Brain microvascular endothelial cell (primary cell): Measurements from ENCODE around the gene ADCY3.

Experiments used
- DNase-seq: peaks from one replicate; pipeline ENCODE4 v3.0.0-alpha.2; 2020
- H3K27ac ChIP-seq: fragments of 250-450 bp; sonication (Bioruptor Pico); 2 replicates; pipeline ENCODE4 v1.5.1; 2020; ENCODE audit warnings: mild to moderate bottlenecking, moderate library complexity
- H3K27me3 ChIP-seq: fragments of 250-450 bp; sonication (Bioruptor Pico); replicated peaks from 2 replicates; pipeline ENCODE4 v1.5.1; 2020; ENCODE audit warnings: mild to moderate bottlenecking
- H3K36me3 ChIP-seq: fragments of 250-450 bp; sonication (Bioruptor Pico); replicated peaks from 2 replicates; pipeline ENCODE4 v1.5.1; 2020; ENCODE audit warnings: mild to moderate bottlenecking
- H3K4me3 ChIP-seq: 2 replicates; pipeline ENCODE4 v1.5.1; 2011; ENCODE audit warnings: low read depth, mild to moderate bottlenecking, control low read depth, low read length, moderate library complexity
- in situ Hi-C: cut with HindIII; loops from 2 replicates; pipeline ENCODE4 v1.10.0; 2017; ENCODE audit warnings: low sequenced_read_pairs, low pct_ligation_motif_present
- TF ChIP-seq, protein P1 (sequence below): IDR thresholded peaks from 2 replicates; pipeline ENCODE4 v1.5.1; 2011; ENCODE audit warnings: low read depth, mild to moderate bottlenecking, moderate library complexity, low read length, control low read depth, inconsistent platforms; ENCODE audit errors: missing control alignments

The ADCY3 gene

DNA sequence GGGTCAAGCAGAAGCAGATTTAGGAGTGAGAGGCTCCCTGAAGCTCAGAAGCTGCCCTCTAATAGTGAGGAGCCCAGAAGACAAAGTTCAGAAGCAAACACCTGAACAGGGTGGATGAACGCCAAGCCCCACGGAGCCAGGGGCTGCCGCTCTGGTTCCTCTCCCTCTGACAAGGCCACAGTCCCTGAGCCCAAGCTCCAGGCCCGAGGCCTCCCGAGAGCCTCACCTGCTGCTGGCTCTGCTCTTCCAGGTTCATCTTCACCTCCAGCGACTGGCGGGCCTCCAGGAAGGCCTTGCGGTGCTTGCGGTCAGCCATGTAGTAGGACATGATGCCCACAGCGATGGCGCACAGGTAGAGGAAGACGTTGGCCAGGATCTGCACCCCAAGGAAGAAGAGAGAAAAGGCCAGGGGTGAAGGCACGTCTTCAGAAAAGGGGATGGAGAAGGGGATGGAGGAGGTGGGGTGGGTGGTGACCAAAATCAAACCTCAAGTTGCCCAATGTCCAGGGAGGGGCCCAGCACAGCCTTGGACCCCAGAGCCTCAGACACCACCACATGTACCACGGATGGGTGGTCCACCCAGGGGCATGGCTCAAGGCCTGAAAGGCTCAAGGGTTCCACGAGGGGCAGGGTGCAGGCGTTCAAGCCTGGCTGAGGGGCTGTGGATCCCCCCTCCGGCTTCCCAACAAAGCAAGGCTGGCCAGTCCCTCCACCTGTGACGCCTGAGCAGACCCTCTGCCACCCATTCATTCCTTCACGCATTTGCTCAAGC, 47.5 kb downstream of the ADCY3 start:
- peak overlapping the region; percentile 54 for H3K27ac ChIP-seq
- no peaks in the 10 kb centered on the region for H3K27me3 ChIP-seq
- in situ Hi-C loops = no loop called here
- H3K36me3 ChIP-seq = no peaks in the 10 kb centered on the region
- TF ChIP-seq, protein P1, sequence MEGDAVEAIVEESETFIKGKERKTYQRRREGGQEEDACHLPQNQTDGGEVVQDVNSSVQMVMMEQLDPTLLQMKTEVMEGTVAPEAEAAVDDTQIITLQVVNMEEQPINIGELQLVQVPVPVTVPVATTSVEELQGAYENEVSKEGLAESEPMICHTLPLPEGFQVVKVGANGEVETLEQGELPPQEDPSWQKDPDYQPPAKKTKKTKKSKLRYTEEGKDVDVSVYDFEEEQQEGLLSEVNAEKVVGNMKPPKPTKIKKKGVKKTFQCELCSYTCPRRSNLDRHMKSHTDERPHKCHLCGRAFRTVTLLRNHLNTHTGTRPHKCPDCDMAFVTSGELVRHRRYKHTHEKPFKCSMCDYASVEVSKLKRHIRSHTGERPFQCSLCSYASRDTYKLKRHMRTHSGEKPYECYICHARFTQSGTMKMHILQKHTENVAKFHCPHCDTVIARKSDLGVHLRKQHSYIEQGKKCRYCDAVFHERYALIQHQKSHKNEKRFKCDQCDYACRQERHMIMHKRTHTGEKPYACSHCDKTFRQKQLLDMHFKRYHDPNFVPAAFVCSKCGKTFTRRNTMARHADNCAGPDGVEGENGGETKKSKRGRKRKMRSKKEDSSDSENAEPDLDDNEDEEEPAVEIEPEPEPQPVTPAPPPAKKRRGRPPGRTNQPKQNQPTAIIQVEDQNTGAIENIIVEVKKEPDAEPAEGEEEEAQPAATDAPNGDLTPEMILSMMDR = no peak
- no peak overlapping the region for H3K4me3 ChIP-seq
- DNase-seq = no peak

DNA sequence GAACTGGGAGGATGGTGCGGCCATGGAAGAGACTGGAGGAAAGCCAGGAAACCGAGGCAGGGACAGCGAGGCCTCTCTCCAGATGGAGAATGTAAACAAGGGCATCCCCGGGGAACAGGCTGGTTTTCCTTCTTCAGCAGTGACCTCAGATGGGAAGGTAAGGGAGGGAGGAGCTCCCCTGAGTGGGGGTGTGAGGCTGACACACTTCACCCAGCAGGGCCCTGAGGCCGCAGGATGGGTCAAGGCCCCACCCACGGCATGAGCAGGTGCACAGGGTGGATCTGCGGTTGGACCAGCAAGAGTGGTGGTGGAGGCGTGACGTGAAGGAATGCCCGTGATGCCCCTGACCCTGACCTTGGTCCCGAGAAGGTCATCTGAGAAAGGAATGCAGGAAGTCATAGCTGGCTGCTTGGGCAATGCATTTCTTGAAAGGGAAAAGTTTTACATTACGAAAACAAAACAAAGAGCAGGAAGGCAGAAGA, 48.1 kb downstream of the ADCY3 start:
- Histone ChIP-seq H3K27me3 (no peaks in the 10 kb centered on the region), H3K36me3 (no peaks in the 10 kb centered on the region), H3K27ac (peak overlapping the region; percentile 54), H3K4me3 (no peak overlapping the region)
- in situ Hi-C loops = no loop called here
- TF ChIP-seq, protein P1 = no peak
- DNase-seq = peak; percentile 27

DNA sequence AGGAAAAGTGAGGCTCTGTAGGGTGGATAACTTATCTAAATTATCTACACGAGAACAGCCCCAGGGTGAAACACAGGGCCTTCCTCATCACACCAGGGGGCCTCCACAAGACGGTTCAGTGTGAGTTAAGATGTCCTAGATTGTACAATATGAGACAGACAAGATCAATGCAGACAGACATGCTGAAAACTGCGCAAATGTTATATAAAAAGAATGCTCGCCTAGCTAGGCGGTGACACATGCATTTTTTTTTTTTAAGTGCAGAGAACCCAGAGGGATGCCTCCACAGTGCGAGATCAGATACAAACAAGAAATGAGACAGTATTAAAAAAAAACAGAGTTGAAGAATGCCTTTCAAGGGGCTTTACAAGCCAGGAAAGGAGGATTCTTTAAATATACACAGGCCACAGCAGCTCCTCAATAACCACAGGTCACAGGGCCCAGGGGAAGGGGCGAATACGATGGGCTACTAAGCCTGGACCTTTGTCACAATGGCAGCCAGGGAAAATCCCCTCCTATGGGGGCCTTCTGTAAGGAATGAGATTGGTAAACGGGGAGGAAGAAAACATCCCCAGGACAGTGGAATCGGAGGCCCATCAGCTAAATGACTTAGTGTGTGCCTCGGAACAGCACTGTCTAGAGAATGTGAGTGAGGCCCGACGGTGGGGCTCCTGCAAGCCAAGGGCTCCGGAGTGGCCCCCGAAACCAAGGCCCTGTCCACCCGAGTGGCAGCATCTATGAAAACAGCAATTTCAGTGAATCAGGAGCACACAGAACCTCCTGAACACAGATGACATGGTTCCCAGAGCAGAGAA, 48.9 kb downstream of the ADCY3 start:
- Histone ChIP-seq H3K27ac (peak overlapping the region; percentile 54), H3K4me3 (no peak overlapping the region), H3K36me3 (no peaks in the 10 kb centered on the region), H3K27me3 (no peaks in the 10 kb centered on the region)
- in situ Hi-C loops = no loop called here
- TF ChIP-seq, protein P1 = no peak
- DNase-seq = peak; percentile 55

DNA sequence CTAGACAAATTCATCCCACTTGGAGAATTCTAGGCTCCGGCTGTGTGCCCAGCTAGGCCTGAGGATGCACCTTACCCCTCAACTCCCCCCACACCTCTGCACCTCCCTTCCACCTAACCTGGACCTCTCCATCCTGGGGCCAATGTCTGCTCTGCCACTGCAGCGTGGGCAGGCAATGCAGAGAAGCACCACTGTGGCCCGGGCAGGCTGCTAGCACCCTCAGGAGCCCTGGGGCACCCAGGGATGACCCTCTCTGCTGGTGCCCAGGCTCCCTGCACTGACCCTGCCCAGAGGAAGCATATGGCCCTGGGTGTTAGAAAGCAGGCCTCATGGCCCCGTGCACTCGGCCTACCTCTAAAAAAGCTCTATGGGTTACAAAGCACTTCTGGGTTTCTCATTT, 49.6 kb downstream of the ADCY3 start:
- Histone ChIP-seq H3K27me3 (no peaks in the 10 kb centered on the region), H3K4me3 (no peak overlapping the region), H3K36me3 (no peaks in the 10 kb centered on the region), H3K27ac (no peak overlapping the region)
- TF ChIP-seq, protein P1 = no peak
- no peak for DNase-seq
- in situ Hi-C loops = no loop called here

DNA sequence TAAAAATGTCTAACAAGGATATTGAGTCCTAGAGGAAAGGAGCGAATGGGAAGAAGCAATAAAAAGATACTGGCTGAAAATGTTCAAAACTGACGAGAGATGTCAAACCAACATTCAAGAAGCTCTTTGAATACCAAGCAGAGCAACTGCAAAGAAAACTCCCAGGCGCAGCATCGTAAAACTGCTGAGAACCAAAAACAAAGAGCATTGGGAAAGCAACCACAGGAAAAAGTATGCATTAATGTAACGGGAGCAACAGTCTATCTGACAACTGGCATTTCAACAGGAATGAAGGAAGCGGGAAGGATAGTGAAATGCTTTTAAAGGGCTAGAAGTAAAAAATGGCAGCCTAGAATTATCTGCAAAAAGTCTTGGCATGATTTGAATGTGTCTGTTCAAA, 53.1 kb downstream of the ADCY3 start:
- in situ Hi-C loops = no loop called here
- Histone ChIP-seq H3K36me3 (no peaks in the 10 kb centered on the region), H3K27me3 (no peaks in the 10 kb centered on the region), H3K27ac (no peak overlapping the region), H3K4me3 (no peak overlapping the region)
- TF ChIP-seq, protein P1 = no peak
- no peak for DNase-seq
